HEK293T (cell line): ENCODE measurements around the gene HSDL2.

Experiments
- ARNT ChIP-seq: fragments of 450-650 bp; IDR thresholded peaks from 2 replicates; pipeline ENCODE4 v1.6.1; 2017; ENCODE audit warnings: mild to moderate bottlenecking
- BHLHE40 ChIP-seq: fragments of 450-650 bp; IDR thresholded peaks from 2 replicates; pipeline ENCODE4 v1.6.1; 2016; ENCODE audit warnings: mild to moderate bottlenecking, moderate library complexity, borderline replicate concordance
- ELF4 ChIP-seq: fragments of 450-650 bp; IDR thresholded peaks from 2 replicates; pipeline ENCODE4 v1.6.1; 2017; ENCODE audit warnings: antibody characterized with exemption
- NFRKB ChIP-seq: fragments of 450-650 bp; IDR thresholded peaks from 2 replicates; pipeline ENCODE4 v1.6.1; 2016; ENCODE audit warnings: mild to moderate bottlenecking, moderate library complexity
- SP1 ChIP-seq: fragments of 450-650 bp; IDR thresholded peaks from 2 replicates; pipeline ENCODE4 v1.6.1; 2017

GRCh38 chr9:112348257-112349007, 31.5 kb upstream of the HSDL2 start:
- no peak for TF ChIP-seq BHLHE40
- TF ChIP-seq SP1 = no peak
- no peak for TF ChIP-seq ARNT
- no peak for TF ChIP-seq NFRKB
- TF ChIP-seq ELF4 = no peak
